Daoy (cell line): ENCODE results near the gene CCDC187. TPM values are rescaled to one million over a fixed set of nuclear protein-coding genes. Genes with fewer than 3 reads are reported as not detected.

Source experiments
- DNase-seq: peaks from one replicate; pipeline ENCODE4 v3.0.0-alpha.2; 2015; ENCODE audit warnings: low read depth
- total RNA-seq: library from RNA; depleted of rRNA; stranded (reverse); fragments of >200 nt; shearing (Covaris generic); gene quantifications from 2 replicates; pipeline ENCODE4 v1.2.3, GENCODE V29; 2014

CCDC187 gene
- total RNA-seq, 1 experiment from 2014 or later: not detected

DNA sequence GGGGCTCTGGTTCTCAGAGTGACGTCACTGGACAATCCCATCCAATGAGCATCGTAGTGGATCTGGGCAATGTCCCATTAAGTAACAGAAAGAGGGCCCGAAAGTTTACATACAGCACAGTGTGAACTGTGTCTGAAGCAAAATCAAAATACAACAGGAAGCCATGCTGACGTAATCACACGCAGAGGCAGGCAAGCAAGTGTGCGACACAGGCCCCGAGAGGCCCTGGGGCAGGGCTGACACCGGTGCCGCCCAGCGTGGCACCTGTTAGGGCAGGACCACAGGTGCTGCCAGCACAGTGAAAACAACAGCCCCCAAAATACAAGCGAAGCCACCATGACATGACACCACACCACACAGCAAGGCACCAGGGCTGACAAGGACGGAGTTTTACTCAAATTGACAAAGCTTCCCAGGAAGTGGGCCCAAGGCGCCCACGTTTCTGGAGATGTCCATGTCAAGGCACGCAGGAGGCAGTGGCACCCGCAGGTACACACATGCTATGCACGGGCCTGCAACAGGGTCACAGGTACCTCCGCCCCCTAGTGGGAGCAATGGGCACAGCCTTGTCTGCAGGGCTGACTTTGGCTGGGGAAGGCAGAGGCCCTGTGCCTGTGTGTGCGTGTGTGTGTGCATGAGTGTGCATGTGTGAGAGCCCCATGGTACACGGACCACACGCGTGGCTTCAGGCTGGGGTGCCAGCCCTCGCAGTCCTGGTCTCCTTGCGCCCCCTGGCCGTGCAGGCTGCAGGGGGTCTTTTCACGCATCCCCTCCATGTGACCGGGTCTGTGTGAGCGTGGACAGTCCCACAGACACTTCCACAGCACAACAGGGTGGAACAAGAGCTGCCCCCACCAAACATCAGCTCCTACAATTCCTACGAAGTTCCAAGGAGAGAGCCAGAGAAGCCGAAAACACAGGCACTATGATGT, 77.9 kb downstream of the CCDC187 start:
- peak; percentile 71 for DNase-seq

DNA sequence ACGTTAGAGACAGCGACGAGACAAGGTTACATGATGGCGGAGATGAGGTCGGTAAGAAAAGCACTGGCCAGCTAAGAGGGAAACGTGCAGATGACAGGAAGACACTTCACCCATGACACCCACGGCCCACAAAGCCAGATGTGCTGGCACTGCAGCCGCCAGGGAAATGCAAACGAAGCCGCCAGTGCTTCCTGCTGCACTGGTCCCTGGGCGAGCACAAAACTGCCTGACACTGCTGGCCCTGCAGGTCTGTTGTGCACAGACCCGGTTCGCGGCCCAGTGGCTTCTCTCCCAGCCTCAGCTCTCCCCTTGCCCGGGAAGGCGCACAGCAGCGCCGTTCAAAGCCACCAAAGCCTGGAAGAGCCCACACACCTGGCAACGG, 78.5 kb downstream of the CCDC187 start:
- DNase-seq: no peak

DNA sequence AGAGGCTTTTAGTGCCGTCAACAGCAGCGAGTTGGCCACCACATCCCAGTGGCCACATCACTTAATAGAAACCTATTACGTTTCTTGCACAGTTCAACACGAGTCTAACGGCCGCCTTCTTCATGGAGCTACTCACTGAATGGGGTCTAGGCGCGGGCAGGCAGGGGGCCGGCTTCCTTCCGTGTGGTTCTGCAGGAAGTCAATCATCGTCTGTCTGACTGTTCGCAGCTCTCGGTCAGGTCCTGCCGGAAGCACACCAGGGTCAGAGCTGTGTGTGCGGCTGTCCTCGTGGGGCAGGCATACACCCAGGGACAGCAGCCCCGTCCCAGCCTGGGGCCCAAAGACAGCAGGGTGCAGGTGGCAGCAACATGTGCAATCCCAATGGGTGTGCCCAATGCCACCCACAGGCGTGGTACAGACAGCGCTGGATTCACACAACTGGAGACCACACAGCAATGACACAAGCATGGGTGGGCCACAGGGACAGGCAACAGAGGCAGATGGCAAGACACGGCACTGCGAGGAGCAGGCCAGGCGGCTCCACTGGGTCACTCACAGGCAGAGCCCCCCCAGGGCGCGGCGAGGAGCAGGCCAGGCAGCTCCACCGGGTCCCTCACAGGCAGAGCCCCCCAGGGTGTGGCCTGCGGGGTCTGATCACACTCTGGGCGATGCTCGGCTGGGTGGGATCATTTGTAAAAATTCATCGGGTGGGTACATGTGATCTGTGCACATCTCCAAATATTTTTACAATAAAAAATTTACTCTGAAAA, 79.8 kb downstream of the CCDC187 start:
- DNase-seq: no peak

DNA sequence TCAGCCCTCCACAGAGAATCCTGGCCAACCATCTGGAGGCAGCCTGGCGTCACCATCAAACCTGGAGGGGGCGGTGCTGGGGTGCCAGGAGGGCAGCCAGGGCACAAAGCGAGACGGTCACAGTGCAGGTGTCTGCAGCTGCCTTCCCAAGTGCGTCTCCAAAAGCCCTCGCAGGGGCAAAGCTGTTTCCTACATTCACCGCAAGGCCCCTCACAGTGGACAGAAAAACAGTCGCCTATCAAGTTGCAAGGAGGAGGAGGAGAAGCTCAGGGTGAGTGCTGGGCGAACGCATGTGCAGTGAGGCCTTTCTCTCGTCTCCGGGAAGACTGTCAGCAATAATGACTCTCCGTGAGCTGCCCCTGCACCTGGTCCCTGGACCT, 81.0 kb downstream of the CCDC187 start:
- no peak for DNase-seq

DNA sequence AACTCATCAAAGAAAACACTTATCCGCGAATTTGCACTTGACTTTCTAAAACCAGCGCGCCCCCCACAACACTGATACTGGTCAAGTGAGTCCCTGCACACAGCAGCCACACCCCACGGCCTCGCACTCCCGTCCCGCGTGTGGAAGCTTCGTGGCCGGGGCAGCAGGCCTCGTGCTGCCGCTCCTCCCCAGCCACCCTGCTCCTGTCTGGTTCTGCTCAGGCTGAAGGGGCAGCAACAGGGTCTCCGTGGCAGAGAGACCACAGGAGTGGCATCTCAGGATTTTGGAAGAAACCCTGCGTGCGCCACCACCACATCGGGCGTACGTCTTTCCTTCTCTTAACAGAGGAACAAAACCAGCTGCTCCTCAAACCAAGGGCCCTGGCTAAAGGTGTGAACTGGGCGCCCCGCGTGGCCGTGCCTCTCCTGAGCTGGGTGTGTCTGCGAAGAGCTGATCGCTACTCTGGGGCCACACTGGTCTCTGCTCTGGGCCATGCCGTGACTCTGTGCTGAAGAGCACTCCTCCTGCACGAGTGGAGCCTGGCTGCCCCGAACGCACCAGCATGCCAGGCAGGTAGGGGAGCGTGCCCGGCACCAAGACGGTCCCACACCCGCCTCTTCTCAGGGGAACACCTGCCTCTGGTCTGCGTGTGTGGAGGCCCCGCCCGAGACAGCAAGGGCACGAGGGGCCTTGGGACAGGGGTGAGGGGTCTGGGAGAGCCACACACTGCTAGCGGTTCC, 81.6 kb downstream of the CCDC187 start:
- DNase-seq: no peak

DNA sequence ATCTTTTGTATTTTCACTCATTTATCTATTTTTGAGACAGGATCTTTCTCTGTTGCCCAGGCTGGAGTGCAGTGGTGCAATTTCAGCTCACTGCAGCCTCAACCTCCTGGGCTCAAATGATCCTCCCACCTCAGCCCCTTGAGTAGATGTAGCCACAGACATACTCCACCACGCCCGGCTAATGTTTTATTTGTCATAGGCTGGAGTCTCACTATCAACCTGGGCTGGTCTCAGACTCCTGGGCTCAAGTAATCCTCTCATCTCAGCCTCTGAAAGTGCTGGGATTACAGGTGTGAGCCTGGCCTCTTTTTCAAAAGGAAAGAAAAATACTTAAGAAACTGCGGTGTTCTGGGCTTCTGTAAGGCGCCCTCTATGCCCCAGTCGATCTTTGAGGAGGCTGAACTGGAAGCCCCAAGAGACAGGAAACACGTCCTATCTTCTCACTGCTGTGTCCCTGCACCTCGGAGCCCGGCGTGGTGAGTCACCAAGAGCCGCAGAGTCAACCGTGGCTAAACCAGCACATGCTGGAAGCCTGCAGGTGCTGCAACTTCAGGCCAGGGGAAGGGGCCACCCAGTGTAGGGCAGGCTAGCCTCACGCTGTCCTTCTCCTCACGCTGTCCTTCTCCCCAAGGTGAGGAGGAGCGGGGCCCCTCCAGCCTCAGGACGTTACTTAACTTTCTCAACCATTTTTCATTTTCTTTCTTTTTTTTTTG, 83.7 kb downstream of the CCDC187 start:
- peak; percentile 92 for DNase-seq

DNA sequence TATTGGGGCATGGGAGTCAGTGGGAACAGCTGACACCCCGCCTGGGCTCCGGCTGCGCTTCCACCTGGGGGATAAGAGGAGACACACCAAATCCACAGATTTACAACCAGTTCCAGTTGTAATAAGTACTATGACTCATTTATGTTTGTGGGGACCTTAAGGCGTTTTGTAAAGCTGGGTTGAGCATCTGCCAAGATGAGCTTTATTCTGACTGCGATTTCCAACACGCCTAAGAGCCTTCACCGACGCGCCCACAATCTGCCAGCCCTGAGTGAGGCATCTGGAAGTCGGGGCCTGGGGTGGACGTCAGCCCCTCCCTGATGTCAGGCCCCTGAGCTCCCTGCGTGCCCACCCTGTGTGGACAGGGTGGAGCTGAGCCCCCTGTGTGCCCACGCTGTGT, 84.6 kb downstream of the CCDC187 start:
- peak; percentile 52 for DNase-seq

DNA sequence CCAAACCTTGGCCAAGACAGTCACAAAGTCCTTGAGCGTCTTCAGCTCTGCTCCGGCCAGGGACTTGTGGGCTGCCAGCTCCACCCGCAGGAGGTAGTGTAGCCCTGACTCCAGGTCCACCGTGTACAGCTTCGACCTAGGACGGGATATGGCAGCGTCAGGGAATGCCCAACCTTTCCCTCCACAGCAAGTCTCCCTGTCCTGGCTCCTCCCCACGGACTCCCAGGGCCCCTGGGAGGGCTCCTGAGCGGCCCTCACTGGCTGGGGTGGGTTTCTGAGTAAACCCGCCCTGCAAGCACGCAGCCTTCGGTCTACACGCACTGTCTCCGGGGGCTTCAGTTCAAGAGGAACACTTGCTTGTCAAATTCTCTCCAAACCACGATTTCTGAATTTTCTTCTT, 85.2 kb downstream of the CCDC187 start:
- DNase-seq: no peak

DNA sequence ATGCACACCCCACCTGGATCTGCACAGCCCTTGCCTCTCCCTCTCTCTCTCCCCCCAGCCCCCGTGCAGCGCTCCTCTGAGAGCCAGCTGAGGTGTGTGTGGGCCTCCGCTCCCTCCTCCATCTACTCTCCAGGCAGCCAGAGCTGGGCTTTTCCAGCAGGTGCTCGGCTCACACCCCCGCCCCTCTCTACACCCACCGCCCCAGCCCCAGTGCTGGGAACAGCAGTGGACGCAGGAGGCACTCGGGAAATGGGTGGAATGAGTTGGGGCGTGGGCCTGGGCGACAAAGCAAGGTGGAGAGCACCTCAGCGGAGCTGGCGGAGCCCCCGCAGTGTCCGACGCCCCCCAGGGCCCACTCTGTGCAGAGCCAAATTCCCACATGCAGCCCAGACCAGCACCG, 85.6 kb downstream of the CCDC187 start:
- DNase-seq: no peak

DNA sequence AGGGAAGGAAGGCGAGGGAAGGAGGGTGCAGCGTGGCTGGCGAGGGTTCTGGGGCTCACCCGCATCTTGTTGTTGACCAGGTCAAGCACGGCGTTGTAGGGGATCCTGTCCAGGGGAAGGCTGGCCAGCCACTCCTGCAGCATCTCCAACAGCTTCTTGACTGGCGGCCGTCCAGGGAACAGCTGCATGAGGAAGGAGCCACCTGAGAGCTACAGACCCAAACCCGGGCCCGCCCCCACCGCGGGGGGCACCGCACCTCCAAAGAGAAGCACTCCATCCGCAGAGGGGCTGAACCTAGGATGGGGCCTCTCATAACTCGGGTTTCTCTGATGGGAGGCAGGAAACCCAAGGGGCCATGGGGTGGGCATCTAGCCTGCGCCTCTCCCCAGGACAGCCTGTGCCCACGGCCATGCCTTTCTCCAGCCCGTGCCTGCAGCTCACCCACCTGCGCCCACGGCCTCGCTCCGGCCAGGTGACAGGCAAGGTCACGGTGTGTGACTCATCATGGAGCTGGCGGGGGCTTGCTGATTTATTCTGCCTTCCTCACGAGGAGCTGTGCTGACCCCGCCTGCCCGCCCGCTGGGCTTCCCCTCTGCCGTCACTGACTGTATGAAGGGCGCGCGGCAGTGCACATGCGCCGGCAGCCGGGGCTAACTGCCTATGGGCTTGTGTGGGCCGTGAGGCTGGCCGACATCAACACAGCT, 87.2 kb downstream of the CCDC187 start:
- no peak for DNase-seq

DNA sequence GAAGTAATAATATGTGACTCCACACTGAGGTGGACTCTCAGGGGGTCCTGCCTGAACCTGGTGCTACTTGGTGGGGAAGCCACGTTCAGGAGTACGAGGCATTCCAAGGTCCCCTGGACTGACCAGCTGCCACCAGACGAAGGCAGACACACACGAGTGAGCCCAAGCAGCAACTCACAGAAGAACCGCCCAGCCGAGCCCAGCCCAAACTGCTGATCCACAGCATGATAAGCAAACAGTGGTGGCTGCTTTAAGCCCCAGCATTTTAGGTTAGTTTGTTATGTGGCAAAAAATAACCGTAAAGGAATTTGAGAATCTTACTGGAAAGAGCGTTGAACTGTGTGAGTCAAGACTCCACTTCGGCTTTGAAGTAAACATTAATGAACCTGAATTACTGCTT, 90.2 kb downstream of the CCDC187 start:
- no peak for DNase-seq

DNA sequence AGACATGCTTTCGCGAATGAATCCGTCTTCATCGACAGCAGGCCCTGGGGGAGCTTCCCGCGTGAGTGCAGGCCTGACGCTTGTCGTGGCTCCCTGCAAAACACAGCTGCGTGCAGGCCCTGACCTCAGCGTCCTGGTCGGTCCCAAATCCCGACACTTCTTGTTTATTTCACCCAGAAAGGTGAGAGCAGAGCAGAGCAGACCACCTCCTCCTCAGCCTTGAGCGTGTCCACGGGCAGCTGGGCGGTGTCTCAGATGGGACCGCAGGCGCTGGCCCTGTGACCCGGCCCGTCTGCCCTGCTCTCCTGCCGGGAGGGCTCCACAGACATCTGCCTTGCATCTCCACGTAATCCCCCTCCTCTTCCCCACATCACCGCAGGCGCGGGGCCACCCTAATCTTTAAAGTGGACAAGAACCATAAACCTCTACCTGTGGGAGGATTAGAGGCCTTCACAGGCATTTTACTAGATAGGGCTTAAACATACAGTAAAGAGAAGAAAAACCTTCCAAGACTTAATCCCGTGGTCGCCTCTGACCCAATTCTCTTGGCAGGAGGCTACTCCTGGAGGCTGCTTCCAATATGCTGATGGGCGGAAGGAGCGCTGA, 91.4 kb downstream of the CCDC187 start:
- no peak for DNase-seq

DNA sequence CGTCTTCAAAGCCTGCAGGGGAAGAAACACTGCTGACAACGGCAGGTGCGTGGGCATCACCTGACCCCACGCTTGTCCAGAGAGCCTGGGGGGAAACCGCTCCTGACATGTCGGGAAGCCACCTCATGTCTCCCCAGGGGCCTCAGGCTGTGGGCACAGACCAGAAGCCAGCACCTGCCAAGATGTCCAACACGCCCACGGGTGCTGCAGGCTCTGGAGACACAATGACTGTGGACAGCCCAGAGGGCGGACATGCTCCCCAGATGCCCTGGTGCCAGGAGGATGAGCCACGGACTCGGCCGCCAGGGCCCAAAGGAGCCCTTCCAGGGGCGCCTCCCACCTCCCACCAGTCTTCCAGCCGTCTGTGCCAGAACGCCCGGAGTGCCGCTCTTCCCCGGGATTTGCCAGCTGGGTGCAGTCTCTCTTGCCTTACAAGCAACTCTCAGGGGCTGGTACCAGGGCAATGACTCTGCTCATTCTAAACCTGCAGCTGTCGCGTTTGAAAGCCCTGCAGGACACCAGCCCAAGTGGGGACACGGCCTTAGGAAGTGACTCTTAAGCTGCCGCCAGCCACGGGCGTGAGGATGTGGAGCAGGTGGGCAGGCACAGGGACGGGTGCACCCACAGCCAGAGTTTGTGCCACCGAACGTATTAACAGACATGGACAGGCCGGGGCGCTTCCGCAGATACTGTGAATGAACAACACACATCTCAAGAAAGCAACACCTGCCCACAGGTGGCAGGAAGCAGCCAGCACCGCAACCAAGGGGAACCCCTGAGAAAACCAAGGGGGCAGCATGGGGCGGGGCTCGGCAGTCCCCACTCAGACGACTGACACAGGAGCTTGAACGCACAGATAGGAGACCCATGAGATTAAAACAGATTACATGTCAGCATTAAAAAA, 92.2 kb downstream of the CCDC187 start:
- DNase-seq: no peak

DNA sequence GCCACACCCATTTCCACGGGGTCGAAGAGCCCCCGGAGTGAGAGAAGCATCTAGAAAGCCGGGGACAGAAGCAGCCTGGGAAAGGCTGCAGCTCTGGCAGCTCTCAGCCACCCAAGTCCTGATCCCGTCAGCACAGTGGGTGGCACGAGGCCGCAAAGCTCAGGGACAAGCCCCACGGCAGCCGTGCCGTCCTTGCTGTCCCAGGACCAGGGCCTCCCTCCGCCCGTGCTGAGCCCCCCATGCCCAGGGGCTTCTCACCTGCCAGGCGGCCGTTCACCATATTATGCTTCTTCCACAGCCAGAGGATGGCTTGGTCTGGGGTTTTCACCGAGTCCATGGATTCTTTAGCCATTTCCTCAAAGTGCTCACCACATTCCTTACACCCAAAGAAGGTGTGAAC, 92.9 kb downstream of the CCDC187 start:
- no peak for DNase-seq

DNA sequence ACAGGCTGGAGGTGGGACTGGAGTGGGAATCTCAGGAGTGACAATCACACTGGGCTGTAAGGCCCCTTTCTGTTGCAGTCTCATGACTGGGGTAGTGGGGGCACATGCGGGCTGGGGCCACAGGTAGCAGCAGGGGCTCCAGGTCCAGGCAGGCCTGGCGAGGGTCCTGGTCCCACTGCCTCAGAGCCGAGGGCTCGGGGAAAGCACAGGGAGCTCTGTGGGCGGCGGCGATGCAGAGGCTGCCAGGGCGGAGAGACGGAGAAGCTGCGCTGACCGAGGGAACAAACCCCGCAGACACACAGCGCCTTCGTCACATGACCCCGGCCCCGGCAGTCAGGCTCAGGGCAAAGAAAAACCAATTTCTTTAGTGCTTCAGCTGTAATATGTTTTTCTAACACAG, 93.6 kb downstream of the CCDC187 start:
- no peak for DNase-seq

DNA sequence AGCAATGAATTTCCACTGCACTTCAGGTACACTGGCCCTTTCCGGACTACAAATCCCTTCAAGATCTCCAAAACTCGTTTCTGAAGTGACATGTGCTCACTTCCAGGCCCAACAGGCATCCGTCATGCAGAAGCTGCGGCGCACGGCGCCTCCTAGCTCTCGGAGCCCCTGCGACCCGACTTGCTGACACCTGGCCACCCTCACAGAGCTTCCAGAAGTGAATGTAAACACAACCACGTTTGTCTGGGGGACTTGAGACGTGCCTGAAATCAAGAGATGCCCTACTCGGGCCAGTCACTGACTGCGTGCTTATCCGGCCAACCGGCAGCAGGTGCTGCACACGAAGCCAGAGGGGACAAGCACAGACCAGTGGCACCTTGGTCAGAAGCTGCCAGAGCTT, 94.1 kb downstream of the CCDC187 start:
- DNase-seq: no peak

DNA sequence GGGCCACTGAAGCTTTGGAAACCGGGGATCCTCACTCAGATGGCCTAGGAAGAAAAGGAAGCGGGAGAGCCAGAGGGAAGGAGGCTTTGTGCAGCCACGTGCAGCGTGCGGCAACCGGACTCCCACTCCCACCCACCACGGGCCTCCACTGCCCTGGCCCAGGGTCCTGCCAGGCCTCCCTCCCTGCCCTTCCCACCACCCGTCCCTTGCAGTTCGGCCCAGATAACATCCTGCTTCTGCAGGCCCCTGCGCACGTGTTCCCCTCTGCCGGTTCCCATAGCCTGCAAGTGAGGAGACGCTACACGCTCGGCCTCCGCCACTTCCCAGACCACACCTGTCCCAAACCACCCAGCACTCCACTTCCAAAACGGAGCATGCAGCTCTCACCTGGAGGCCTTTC, 94.7 kb downstream of the CCDC187 start:
- DNase-seq: no peak

DNA sequence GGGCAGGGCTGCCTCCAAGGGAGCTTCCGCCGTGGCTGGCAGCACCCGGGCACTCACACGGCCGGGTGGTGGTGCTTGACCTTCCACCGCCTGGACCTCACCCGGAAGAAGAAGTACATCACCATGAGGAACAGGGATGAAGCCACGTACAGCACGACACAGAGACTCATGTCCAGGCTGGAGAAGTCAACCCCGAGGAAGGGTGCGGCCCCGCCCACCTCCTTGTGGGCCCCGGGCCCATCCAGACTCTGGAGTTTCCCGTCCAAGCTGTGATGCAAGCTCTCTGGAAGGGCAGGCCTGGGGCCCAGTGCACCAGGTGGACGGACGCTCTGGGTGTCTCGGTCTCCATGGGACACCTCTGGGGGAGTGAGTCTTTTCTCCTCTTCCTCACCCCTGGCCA, 95.2 kb downstream of the CCDC187 start:
- no peak for DNase-seq

DNA sequence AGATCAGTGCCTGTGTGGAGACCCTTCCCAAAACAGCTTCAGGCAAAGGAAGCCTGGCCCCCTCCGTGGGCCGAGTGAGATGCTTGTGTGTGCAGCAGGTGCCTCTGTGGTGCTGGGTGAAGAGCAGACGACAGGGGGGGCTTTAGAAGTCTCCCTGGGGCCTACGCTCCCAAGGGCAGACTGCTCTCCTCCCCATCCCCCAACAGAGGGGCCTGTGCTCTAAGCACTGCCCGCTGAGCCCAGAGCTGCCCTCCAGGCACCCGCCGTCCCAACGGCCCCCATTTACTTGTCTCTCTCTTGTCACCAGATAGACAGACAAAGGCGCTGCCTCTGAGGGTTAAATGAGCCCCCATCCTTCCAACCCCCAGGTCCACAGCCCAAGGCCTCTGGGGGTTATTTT, 96.3 kb downstream of the CCDC187 start:
- DNase-seq: no peak
